HCT116 (cell line): ENCODE data around the gene HUWE1. TPM values are rescaled to one million over a fixed set of nuclear protein-coding genes. Genes with fewer than 3 reads are reported as not detected.

ENCODE experiments used
- ATAC-seq: fragments of 200-7000 bp; cut with Tn5 transposase; 2 replicates; pipeline ENCODE4 v1.9.1; 2020; ENCODE audit warnings: mild to moderate bottlenecking, moderate library complexity
- BruUV-seq: library from RNA; stranded (reverse); fragments of 400-500 nt; replicated peaks from 2 replicates; lab custom pipeline; 2021; lab: Mats Ljungman, UMichigan
- CTCF ChIA-PET: fragments of 300-600 bp; sonication (Branson Sonifier 250); formaldehyde crosslinking; loops from one replicate; lab custom pipeline; 2021; ENCODE audit warnings: antibody characterized with exemption; lab: Charles Lee
- POLR2A ChIA-PET: fragments of 300-600, 350-600 bp; sonication (Branson Sonifier 250); formaldehyde crosslinking; loops from one replicate; lab custom pipeline; 2021; ENCODE audit warnings: antibody characterized with exemption; lab: Charles Lee
- RAD21 ChIA-PET, 2 experiments: fragments of 300-600 bp; sonication (Branson Sonifier 250); formaldehyde crosslinking; loops; one replicate each; lab custom pipeline; 2023; ENCODE audit warnings: low total read pairs in 2 of 2; ENCODE audit not compliant: uncharacterized antibody in 2 of 2, unreplicated experiment in 2 of 2, low non-redundant PET in 1 of 2; lab: Charles Lee
- DNase-seq: peaks from one replicate; pipeline ENCODE4 v3.0.0-alpha.2; 2010; ENCODE audit warnings: low read depth, low spot score
- H2AFZ ChIP-seq: fragments of 200-600 bp; shearing (Covaris generic), sonication (generic); 2 replicates; pipeline ENCODE4 v1.6.1; 2017; ENCODE audit warnings: low read depth, mixed run types, mixed read lengths, antibody characterized with exemption, low read length; ENCODE audit not compliant: poor library complexity, severe bottlenecking
- H3K27ac ChIP-seq: 2 replicates; pipeline ENCODE4 v1.5.1; 2012; ENCODE audit warnings: low read depth, low read length
- H3K27me3 ChIP-seq: fragments of 200-600 bp; sonication (generic); 2 replicates; pipeline ENCODE4 v1.6.1; 2016; ENCODE audit warnings: mixed run types, low read length, mixed read lengths; ENCODE audit not compliant: insufficient read depth
- H3K36me3 ChIP-seq, 2 experiments: fragments of 200-500 bp in 1 of 2; fragments of 200-600 bp in 1 of 2; sonication (Bioruptor generic) in 1 of 2; sonication (generic) in 1 of 2; 2 replicates each; pipeline versions ENCODE4 v1.5.1 to v1.6.1; 2014 to 2016; ENCODE audit warnings: low read length in 2 of 2, inconsistent platforms in 1 of 2, mixed read lengths in 1 of 2, mixed run types in 1 of 2; ENCODE audit not compliant: insufficient read depth in 2 of 2, control insufficient read depth in 1 of 2
- H3K4me1 ChIP-seq, 2 experiments: fragments of 200-600 bp in 1 of 2; sonication (generic) in 1 of 2; 2 replicates each; pipeline versions ENCODE4 v1.5.1 to v1.6.1; 2012 to 2017; ENCODE audit warnings: low read length in 2 of 2, inconsistent platforms in 1 of 2, mild to moderate bottlenecking in 1 of 2, mixed read lengths in 1 of 2, mixed run types in 1 of 2, moderate library complexity in 1 of 2; ENCODE audit not compliant: insufficient read depth in 2 of 2, control insufficient read depth in 1 of 2
- H3K4me2 ChIP-seq: fragments of 200-600 bp; sonication (generic); 2 replicates; pipeline ENCODE4 v1.6.1; 2017; ENCODE audit warnings: mixed run types, low read length, mixed read lengths
- H3K4me3 ChIP-seq, 2 experiments: fragments of 200-600 bp in 1 of 2; sonication (generic) in 1 of 2; replicated peaks in 1 of 2; 2 replicates each; pipeline ENCODE4 v1.5.1; 2011 to 2016; ENCODE audit warnings: low read length in 2 of 2, control low read depth in 1 of 2, low read depth in 1 of 2, mild to moderate bottlenecking in 1 of 2, mixed read lengths in 1 of 2, mixed run types in 1 of 2
- H3K79me2 ChIP-seq: fragments of 200-600 bp; sonication (generic); 2 replicates; pipeline ENCODE4 v1.6.1; 2017; ENCODE audit warnings: mild to moderate bottlenecking, mixed run types, low read length, moderate library complexity, mixed read lengths; ENCODE audit not compliant: insufficient read depth
- H3K9ac ChIP-seq: fragments of 200-600 bp; sonication (generic); 2 replicates; pipeline ENCODE4 v1.6.1; 2016; ENCODE audit warnings: low read length, mixed read lengths
- H3K9me2 ChIP-seq: fragments of 200-600 bp; sonication (generic), shearing (Covaris generic); 2 replicates; pipeline ENCODE4 v1.6.1; 2017; ENCODE audit warnings: mixed run types, mild to moderate bottlenecking, moderate library complexity; ENCODE audit not compliant: insufficient read depth
- H3K9me3 ChIP-seq, 2 experiments: fragments of 200-500 bp in 1 of 2; fragments of 200-600 bp in 1 of 2; sonication (Bioruptor generic) in 1 of 2; sonication (generic) in 1 of 2; 2 replicates each; pipeline ENCODE4 v1.6.1; 2014 to 2017; ENCODE audit warnings: low read length in 2 of 2, mixed read lengths in 2 of 2, inconsistent platforms in 1 of 2, low read depth in 1 of 2, mild to moderate bottlenecking in 1 of 2, mixed run types in 1 of 2, moderate library complexity in 1 of 2; ENCODE audit not compliant: control insufficient read depth in 1 of 2, insufficient read depth in 1 of 2
- H4K20me1 ChIP-seq: fragments of 200-600 bp; sonication (generic), shearing (Covaris generic); 2 replicates; pipeline ENCODE4 v1.6.1; 2017; ENCODE audit warnings: mixed run types, mild to moderate bottlenecking, moderate library complexity; ENCODE audit not compliant: insufficient read depth
- CBX3 ChIP-seq: IDR thresholded peaks from 2 replicates; pipeline ENCODE4 v1.6.1; 2012; ENCODE audit warnings: low read depth
- CEBPB ChIP-seq: IDR thresholded peaks from 2 replicates; pipeline ENCODE4 v1.6.1; 2012; ENCODE audit warnings: low read depth
- EGR1 ChIP-seq: IDR thresholded peaks from 2 replicates; pipeline ENCODE4 v1.6.1; 2012; ENCODE audit warnings: low read depth
- EZH2 ChIP-seq: fragments of 200-600 bp; sonication (generic); IDR thresholded peaks from 2 replicates; pipeline ENCODE4 v1.6.1; 2017; ENCODE audit warnings: antibody characterized with exemption, mixed run types
- FOSL1 ChIP-seq: IDR thresholded peaks from 2 replicates; pipeline ENCODE4 v1.6.1; 2012; ENCODE audit warnings: low read depth
- YY1 ChIP-seq: IDR thresholded peaks from 2 replicates; pipeline ENCODE4 v1.6.1; 2011; ENCODE audit warnings: low read length, low read depth, moderate library complexity, mild to moderate bottlenecking; ENCODE audit not compliant: insufficient replicate concordance; ENCODE audit errors: extremely low read depth
- ZFX ChIP-seq: fragments of 450-650 bp; IDR thresholded peaks from 2 replicates; pipeline ENCODE4 v1.6.1; 2017
- ZNF274 ChIP-seq: fragments of 200-500 bp; sonication (Bioruptor generic); IDR thresholded peaks from 2 replicates; pipeline ENCODE4 v1.6.1; 2014; ENCODE audit warnings: mild to moderate bottlenecking, low read depth, low read length, inconsistent platforms
- intact Hi-C: fragments of 100-400 bp; cut with micrococcal nuclease; formaldehyde crosslinking; loops from 2 replicates; pipeline ENCODE4 v1.10.0; 2022
- total RNA-seq: library from RNA; stranded (reverse); gene quantifications from one replicate; pipeline ENCODE4 v1.2.1, GENCODE V29; 2021; ENCODE audit not compliant: unreplicated experiment
- TF ChIP-seq, protein P1 (sequence below): IDR thresholded peaks from 2 replicates; pipeline ENCODE4 v1.6.1; 2011; ENCODE audit warnings: mild to moderate bottlenecking, low read length, moderate library complexity; ENCODE audit not compliant: insufficient replicate concordance; ENCODE audit errors: extremely low read depth
- TF ChIP-seq, protein P2 (sequence below), 3 experiments: fragments of 200-600 bp in 1 of 3; sonication (generic) in 1 of 3; IDR thresholded peaks in 2 of 3; conservative IDR thresholded peaks in 1 of 3; 2 replicates each; pipeline ENCODE4 v1.5.1; 2012 to 2017; ENCODE audit warnings: low read depth in 2 of 3, low read length in 2 of 3, antibody characterized with exemption in 1 of 3, borderline replicate concordance in 1 of 3, control low read depth in 1 of 3, mild to moderate bottlenecking in 1 of 3, mixed read lengths in 1 of 3, mixed run types in 1 of 3, moderate library complexity in 1 of 3; ENCODE audit not compliant: insufficient read depth in 1 of 3

HUWE1 gene
- total RNA-seq, 1 experiment from 2014 or later = 197 TPM

DNA sequence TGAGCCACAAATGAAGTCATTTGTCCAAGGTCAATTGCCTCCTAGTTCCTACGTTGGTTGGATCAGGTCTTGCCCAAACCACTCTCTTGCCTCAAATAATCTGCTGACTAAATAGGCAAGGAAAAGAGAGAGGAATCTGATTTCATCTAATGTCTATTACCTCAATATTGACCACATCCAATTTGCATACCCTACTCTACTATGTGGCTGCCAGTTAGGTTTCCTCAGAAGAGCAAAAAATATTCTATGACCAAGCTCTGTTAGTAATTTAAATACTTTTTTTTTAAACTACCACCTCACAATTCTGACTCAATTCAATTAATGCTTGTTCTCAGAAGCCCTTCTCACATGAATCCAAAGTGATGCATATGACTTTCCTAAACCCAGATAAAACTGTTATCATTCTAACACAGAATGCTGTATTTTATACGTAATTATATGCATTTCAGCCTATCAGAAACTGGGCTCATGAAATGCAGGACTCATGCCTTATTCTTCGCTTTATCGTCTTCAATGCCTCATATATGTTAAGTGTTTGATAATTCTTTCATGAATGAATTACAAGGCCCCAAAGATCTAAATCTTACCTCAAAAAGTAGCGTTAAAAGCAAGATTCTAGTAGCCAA is 98.6 kb downstream of the HUWE1 start (continued):
- TF ChIP-seq, protein P1, sequence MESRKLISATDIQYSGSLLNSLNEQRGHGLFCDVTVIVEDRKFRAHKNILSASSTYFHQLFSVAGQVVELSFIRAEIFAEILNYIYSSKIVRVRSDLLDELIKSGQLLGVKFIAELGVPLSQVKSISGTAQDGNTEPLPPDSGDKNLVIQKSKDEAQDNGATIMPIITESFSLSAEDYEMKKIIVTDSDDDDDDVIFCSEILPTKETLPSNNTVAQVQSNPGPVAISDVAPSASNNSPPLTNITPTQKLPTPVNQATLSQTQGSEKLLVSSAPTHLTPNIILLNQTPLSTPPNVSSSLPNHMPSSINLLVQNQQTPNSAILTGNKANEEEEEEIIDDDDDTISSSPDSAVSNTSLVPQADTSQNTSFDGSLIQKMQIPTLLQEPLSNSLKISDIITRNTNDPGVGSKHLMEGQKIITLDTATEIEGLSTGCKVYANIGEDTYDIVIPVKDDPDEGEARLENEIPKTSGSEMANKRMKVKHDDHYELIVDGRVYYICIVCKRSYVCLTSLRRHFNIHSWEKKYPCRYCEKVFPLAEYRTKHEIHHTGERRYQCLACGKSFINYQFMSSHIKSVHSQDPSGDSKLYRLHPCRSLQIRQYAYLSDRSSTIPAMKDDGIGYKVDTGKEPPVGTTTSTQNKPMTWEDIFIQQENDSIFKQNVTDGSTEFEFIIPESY = no peak
- TF ChIP-seq YY1 = no peak
- TF ChIP-seq EGR1 = no peak
- TF ChIP-seq CBX3 = no peak
- TF ChIP-seq, protein P2, sequence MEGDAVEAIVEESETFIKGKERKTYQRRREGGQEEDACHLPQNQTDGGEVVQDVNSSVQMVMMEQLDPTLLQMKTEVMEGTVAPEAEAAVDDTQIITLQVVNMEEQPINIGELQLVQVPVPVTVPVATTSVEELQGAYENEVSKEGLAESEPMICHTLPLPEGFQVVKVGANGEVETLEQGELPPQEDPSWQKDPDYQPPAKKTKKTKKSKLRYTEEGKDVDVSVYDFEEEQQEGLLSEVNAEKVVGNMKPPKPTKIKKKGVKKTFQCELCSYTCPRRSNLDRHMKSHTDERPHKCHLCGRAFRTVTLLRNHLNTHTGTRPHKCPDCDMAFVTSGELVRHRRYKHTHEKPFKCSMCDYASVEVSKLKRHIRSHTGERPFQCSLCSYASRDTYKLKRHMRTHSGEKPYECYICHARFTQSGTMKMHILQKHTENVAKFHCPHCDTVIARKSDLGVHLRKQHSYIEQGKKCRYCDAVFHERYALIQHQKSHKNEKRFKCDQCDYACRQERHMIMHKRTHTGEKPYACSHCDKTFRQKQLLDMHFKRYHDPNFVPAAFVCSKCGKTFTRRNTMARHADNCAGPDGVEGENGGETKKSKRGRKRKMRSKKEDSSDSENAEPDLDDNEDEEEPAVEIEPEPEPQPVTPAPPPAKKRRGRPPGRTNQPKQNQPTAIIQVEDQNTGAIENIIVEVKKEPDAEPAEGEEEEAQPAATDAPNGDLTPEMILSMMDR (IDR thresholded peaks at IDR 0.05 in 2 of 3, conservative IDR thresholded peaks at IDR 0.05 in 1 of 3; ENCODE audit: borderline replicate concordance in 1 of 3, insufficient read depth in 1 of 3, low read depth in 2 of 3, low read length in 2 of 3) = no peak
- TF ChIP-seq ZFX = no peak

DNA sequence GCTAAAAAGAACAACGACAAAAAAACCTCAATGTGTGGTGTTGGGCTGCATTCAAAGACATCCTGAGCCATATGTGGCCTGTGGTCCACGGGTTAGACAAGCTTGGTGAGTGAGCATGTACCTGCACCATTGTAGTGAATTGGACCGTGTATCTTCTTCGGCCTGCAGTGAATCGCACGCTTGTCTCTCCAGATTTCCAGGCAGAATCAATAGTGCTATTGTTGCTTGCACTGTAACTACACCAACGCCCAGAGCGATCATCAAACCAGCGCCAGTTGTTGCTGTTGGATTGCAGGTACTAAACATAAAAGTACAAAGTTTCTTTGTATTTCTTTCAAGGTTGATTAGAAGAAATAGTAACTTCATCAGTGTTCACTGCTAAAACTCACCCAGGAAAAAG is 101.6 kb downstream of the HUWE1 start:
- Histone ChIP-seq H3K4me2 (no peak overlapping the region), H3K27ac (no peak overlapping the region), H2AFZ (no peak overlapping the region), H3K9me3 (no peaks in the 10 kb centered on the region), H3K4me3 (no peak overlapping the region), H3K27me3 (no peaks in the 10 kb centered on the region), H3K4me1 (no peaks in the 10 kb centered on the region), H3K9me2 (no peaks in the 10 kb centered on the region), H3K79me2 (peaks cover 12% of the 10 kb centered on the region), H3K36me3 (peaks cover 53 to 59% of the 10 kb centered on the region in 2 experiments; a peak in 3 of 4 replicates), H3K9ac (no peak overlapping the region), H4K20me1 (no peaks in the 10 kb centered on the region)
- no TSS peak for BruUV-seq
- no peak for DNase-seq
- intact Hi-C loops = no loop called here
- ChIA-PET RAD21 (no interaction called here), CTCF (no interaction called here), POLR2A (no interaction called here)
- ATAC-seq = no peak
- TF ChIP-seq FOSL1 (no peak), ZNF274 (no peak), YY1 (no peak), CEBPB (no peak), EZH2 (no peak)
- TF ChIP-seq, protein P2 (IDR thresholded peaks at IDR 0.05 in 2 of 3, conservative IDR thresholded peaks at IDR 0.05 in 1 of 3; ENCODE audit: borderline replicate concordance in 1 of 3, insufficient read depth in 1 of 3, low read depth in 2 of 3, low read length in 2 of 3) = no peak
- TF ChIP-seq, protein P1 = no peak
